IMR-90 (cell line): ENCODE data around the gene TRIM36. TPM values are rescaled to one million over a fixed set of nuclear protein-coding genes. Genes with fewer than 3 reads are reported as not detected.

ENCODE experiments used
- ATAC-seq: fragments of 200-7000 bp; cut with Tn5 transposase; 2 replicates; pipeline ENCODE4 v1.9.1; 2020; ENCODE audit warnings: low read depth, mild to moderate bottlenecking, moderate library complexity
- BruUV-seq: library from RNA; stranded (reverse); fragments of 400-500 nt; replicated peaks from 2 replicates; lab custom pipeline; 2021; lab: Mats Ljungman, UMichigan
- CTCF ChIA-PET: fragments of 300-600 bp; formaldehyde crosslinking; extraction: SDS; loops from one replicate; lab custom pipeline; 2021; ENCODE audit warnings: antibody characterized with exemption; lab: Yijun Ruan, JAX
- POLR2A ChIA-PET: fragments of 300-600 bp; sonication (Branson Sonifier 250); formaldehyde crosslinking; loops from one replicate; lab custom pipeline; 2022; ENCODE audit warnings: antibody characterized with exemption; ENCODE audit not compliant: unreplicated experiment; lab: Charles Lee
- DNase-seq: peaks from one replicate; pipeline ENCODE4 v3.0.0; 2013
- H2AFZ ChIP-seq: replicated peaks from 2 replicates; pipeline ENCODE3; 2013; ENCODE audit warnings: low read length, mild to moderate bottlenecking; ENCODE audit not compliant: poor library complexity
- H2AK5ac ChIP-seq: 2 replicates; pipeline ENCODE4 v1.6.1; 2013; ENCODE audit warnings: low read depth, low read length, inconsistent platforms
- H2AK9ac ChIP-seq: replicated peaks from 2 replicates; pipeline ENCODE3; 2013; ENCODE audit warnings: mild to moderate bottlenecking, low read depth, low read length, moderate library complexity; ENCODE audit not compliant: poor library complexity
- H2BK120ac ChIP-seq: 2 replicates; pipeline ENCODE4 v1.6.1; 2013; ENCODE audit warnings: low read depth, low read length, inconsistent platforms
- H2BK15ac ChIP-seq: 3 replicates; pipeline ENCODE4 v1.6.1; 2013; ENCODE audit warnings: low read depth, low read length, inconsistent platforms
- H2BK20ac ChIP-seq: 2 replicates; pipeline ENCODE4 v1.6.1; 2013; ENCODE audit warnings: low read depth, mild to moderate bottlenecking, inconsistent platforms, low read length, moderate library complexity
- H2BK5ac ChIP-seq: 2 replicates; pipeline ENCODE4 v1.6.1; 2013; ENCODE audit warnings: mild to moderate bottlenecking, low read depth, low read length, inconsistent platforms; ENCODE audit not compliant: poor library complexity, severe bottlenecking
- H3K14ac ChIP-seq: replicated peaks from 2 replicates; pipeline ENCODE4 v1.6.1; 2013; ENCODE audit warnings: low read depth, low read length, inconsistent platforms
- H3K18ac ChIP-seq: 2 replicates; pipeline ENCODE4 v1.6.1; 2013; ENCODE audit warnings: low read depth, low read length, control low read depth
- H3K23ac ChIP-seq: 2 replicates; pipeline ENCODE4 v1.6.1; 2013; ENCODE audit warnings: low read depth, low read length, inconsistent platforms
- H3K27ac ChIP-seq: 2 replicates; pipeline ENCODE4 v1.5.1; 2013; ENCODE audit warnings: mild to moderate bottlenecking, control low read depth, low read length; ENCODE audit not compliant: insufficient read depth
- H3K27me3 ChIP-seq: 2 replicates; pipeline ENCODE4 v1.6.1; 2013; ENCODE audit warnings: low read length; ENCODE audit not compliant: control insufficient read depth, insufficient read depth
- H3K36me3 ChIP-seq: 2 replicates; pipeline ENCODE4 v1.6.1; 2013; ENCODE audit warnings: low read length, mixed read lengths; ENCODE audit not compliant: control insufficient read depth, insufficient read depth
- H3K4ac ChIP-seq: 2 replicates; pipeline ENCODE4 v1.6.1; 2013; ENCODE audit warnings: low read depth, low read length, inconsistent platforms
- H3K4me1 ChIP-seq: 2 replicates; pipeline ENCODE4 v1.6.1; 2013; ENCODE audit warnings: low read length, mixed read lengths; ENCODE audit not compliant: control insufficient read depth, insufficient read depth
- H3K4me2 ChIP-seq: 2 replicates; pipeline ENCODE4 v1.6.1; 2013; ENCODE audit warnings: low read depth, mild to moderate bottlenecking, control low read depth, low read length, moderate library complexity
- H3K4me3 ChIP-seq: 2 replicates; pipeline ENCODE4 v1.5.1; 2013; ENCODE audit warnings: low read depth, mild to moderate bottlenecking, control low read depth, low read length, moderate library complexity; ENCODE audit not compliant: insufficient read depth
- H3K56ac ChIP-seq: 2 replicates; pipeline ENCODE4 v1.6.1; 2013; ENCODE audit warnings: low read length, inconsistent platforms; ENCODE audit not compliant: insufficient read depth; ENCODE audit errors: extremely low read depth
- H3K79me1 ChIP-seq, 2 experiments: 2 replicates each; pipeline ENCODE4 v1.6.1; 2013; ENCODE audit warnings: low read length in 2 of 2, inconsistent platforms in 1 of 2, low read depth in 1 of 2
- H3K9ac ChIP-seq: 2 replicates; pipeline ENCODE4 v1.6.1; 2013; ENCODE audit warnings: low read depth, low read length, control low read depth
- H3K9me1 ChIP-seq: 2 replicates; pipeline ENCODE4 v1.6.1; 2013; ENCODE audit warnings: low read length, inconsistent platforms; ENCODE audit not compliant: insufficient read depth
- H3K9me3 ChIP-seq: 2 replicates; pipeline ENCODE4 v1.6.1; 2013; ENCODE audit warnings: low read length; ENCODE audit not compliant: control insufficient read depth, insufficient read depth
- H4K20me1 ChIP-seq: 2 replicates; pipeline ENCODE4 v1.6.1; 2013; ENCODE audit warnings: low read length, inconsistent platforms; ENCODE audit not compliant: insufficient read depth
- H4K5ac ChIP-seq: 2 replicates; pipeline ENCODE4 v1.6.1; 2013; ENCODE audit warnings: mild to moderate bottlenecking, low read depth, low read length, control low read depth
- H4K8ac ChIP-seq, 2 experiments: 2 replicates each; pipeline ENCODE4 v1.6.1; 2013; ENCODE audit warnings: low read depth in 2 of 2, low read length in 2 of 2, control low read depth in 1 of 2, inconsistent platforms in 1 of 2
- H4K91ac ChIP-seq: 2 replicates; pipeline ENCODE4 v1.6.1; 2013; ENCODE audit warnings: low read depth, low read length, inconsistent platforms; ENCODE audit not compliant: insufficient read depth
- BHLHE40 ChIP-seq: fragments of 150-350 bp; IDR thresholded peaks from 2 replicates; pipeline ENCODE4 v1.6.1; 2016; ENCODE audit warnings: mild to moderate bottlenecking, low read depth, low read length
- CEBPB ChIP-seq: IDR thresholded peaks from 2 replicates; pipeline ENCODE4 v1.6.1; 2012; ENCODE audit warnings: low read depth, low read length, improper control_type of control experiment
- CHD1 ChIP-seq: IDR thresholded peaks from 2 replicates; pipeline ENCODE4 v1.6.1; 2012; ENCODE audit warnings: low read depth, low read length, improper control_type of control experiment
- CTCF ChIP-seq: conservative IDR thresholded peaks from 2 replicates; pipeline ENCODE4 v1.5.1; 2012; ENCODE audit warnings: mild to moderate bottlenecking, low read depth, low read length, improper control_type of control experiment
- ELK1 ChIP-seq: fragments of 150-350 bp; IDR thresholded peaks from 2 replicates; pipeline ENCODE4 v1.6.1; 2016; ENCODE audit warnings: low read depth, mild to moderate bottlenecking, low read length, moderate library complexity, borderline replicate concordance
- FOS ChIP-seq: fragments of 150-350 bp; IDR thresholded peaks from 2 replicates; pipeline ENCODE4 v1.6.1; 2016; ENCODE audit warnings: low read depth, low read length
- MAFK ChIP-seq: IDR thresholded peaks from 2 replicates; pipeline ENCODE4 v1.6.1; 2012; ENCODE audit warnings: low read depth, low read length, improper control_type of control experiment
- MAZ ChIP-seq: IDR thresholded peaks from 2 replicates; pipeline ENCODE4 v1.6.1; 2012; ENCODE audit warnings: low read depth, mild to moderate bottlenecking, low read length, improper control_type of control experiment, moderate library complexity, borderline replicate concordance
- MXI1 ChIP-seq: IDR thresholded peaks from 2 replicates; pipeline ENCODE4 v1.6.1; 2012; ENCODE audit warnings: low read depth, mild to moderate bottlenecking, low read length, moderate library complexity, borderline replicate concordance
- NFE2L2 ChIP-seq: fragments of 150-350 bp; IDR thresholded peaks from 2 replicates; pipeline ENCODE4 v1.6.1; 2016; ENCODE audit warnings: low read depth, mild to moderate bottlenecking, low read length
- POLR2A ChIP-seq: IDR thresholded peaks from 2 replicates; pipeline ENCODE4 v1.6.1; 2012; ENCODE audit warnings: mild to moderate bottlenecking, low read depth, low read length
- RAD21 ChIP-seq: IDR thresholded peaks from 2 replicates; pipeline ENCODE4 v1.6.1; 2012; ENCODE audit warnings: low read length, improper control_type of control experiment
- RCOR1 ChIP-seq: IDR thresholded peaks from 2 replicates; pipeline ENCODE4 v1.6.1; 2012; ENCODE audit warnings: mild to moderate bottlenecking, low read length, improper control_type of control experiment; ENCODE audit not compliant: insufficient replicate concordance
- RFX5 ChIP-seq: IDR thresholded peaks from 2 replicates; pipeline ENCODE4 v1.8.0; 2012; ENCODE audit warnings: low read depth, mild to moderate bottlenecking, low read length, moderate library complexity
- SMC3 ChIP-seq: fragments of 150-350 bp; IDR thresholded peaks from 2 replicates; pipeline ENCODE4 v1.6.1; 2016; ENCODE audit warnings: low read depth, mild to moderate bottlenecking, antibody characterized with exemption, low read length, moderate library complexity
- USF2 ChIP-seq: fragments of 150-350 bp; IDR thresholded peaks from 2 replicates; pipeline ENCODE4 v1.6.1; 2017; ENCODE audit warnings: mild to moderate bottlenecking, antibody characterized with exemption, low read length, low read depth
- dilution Hi-C: fragments of 300-500 bp; cut with HindIII; formaldehyde crosslinking; loops from one replicate; pipeline ENCODE4 v1.14.3; 2018; ENCODE audit warnings: low sequenced_read_pairs; ENCODE audit not compliant: unreplicated experiment
- in situ Hi-C: fragments of 300-500 bp; cut with MboI; formaldehyde crosslinking; loops from 3 replicates; pipeline ENCODE4 v1.14.3; 2019; ENCODE audit warnings: low sequenced_read_pairs, inconsistent platforms, mixed read lengths
- intact Hi-C: fragments of 100-400 bp; cut with micrococcal nuclease; formaldehyde crosslinking; loops from 2 replicates; pipeline ENCODE4 v1.10.0; 2022
- polyA plus RNA-seq, 3 experiments: library from polyadenylated mRNA; depleted of rRNA; stranded (reverse); fragments of >200 nt; gene quantifications; 2 replicates each; pipeline ENCODE4 v1.2.3, GENCODE V29; 2012; ENCODE audit warnings: low replicate concordance in 1 of 3
- total RNA-seq: library from RNA; depleted of rRNA; stranded (reverse); fragments of >200 nt; gene quantifications from 2 replicates; pipeline ENCODE4 v1.2.3, GENCODE V29; 2012

The TRIM36 gene
- total and polyA plus RNA-seq, 2 of the 4 experiments (the other 2 are of a cell fraction) = 0.10 to 0.18 TPM

GRCh38 chr5:115116001-115116400 is 53.7 kb downstream of the TRIM36 start:
- TF ChIP-seq POLR2A (no peak), MXI1 (no peak), MAZ (no peak), USF2 (no peak), CEBPB (no peak), RFX5 (no peak), NFE2L2 (no peak), BHLHE40 (no peak), SMC3 (no peak), ELK1 (no peak), CHD1 (no peak), FOS (no peak), MAFK (no peak), RCOR1 (no peak), CTCF (no peak), RAD21 (no peak)
- POLR2A ChIA-PET = no interaction called here
- no peaks in the 10 kb centered on the region for H3K36me3 ChIP-seq
- H4K8ac ChIP-seq = no peak overlapping the region
- no peak overlapping the region for H2AK9ac ChIP-seq
- H3K4ac ChIP-seq = no peak overlapping the region
- H3K4me2 ChIP-seq = no peak overlapping the region
- no peaks in the 10 kb centered on the region for H3K79me1 ChIP-seq
- no peak overlapping the region for H4K91ac ChIP-seq
- H2BK15ac ChIP-seq = no peak overlapping the region
- no peak overlapping the region for H4K5ac ChIP-seq
- H3K9me3 ChIP-seq = no peaks in the 10 kb centered on the region
- H3K27ac ChIP-seq = no peak overlapping the region
- ATAC-seq (no peak), DNase-seq (no peak)
- H3K23ac ChIP-seq = no peak overlapping the region
- no peak overlapping the region for H3K9ac ChIP-seq
- no peak overlapping the region for H3K18ac ChIP-seq
- H2BK5ac ChIP-seq = no peak overlapping the region
- no peaks in the 10 kb centered on the region for H3K4me1 ChIP-seq
- H3K4me3 ChIP-seq = no peak overlapping the region
- no peaks in the 10 kb centered on the region for H4K20me1 ChIP-seq
- H3K56ac ChIP-seq = no peak overlapping the region
- H3K27me3 ChIP-seq = no peaks in the 10 kb centered on the region
- dilution Hi-C loops = no loop called here
- intact Hi-C loops = no loop called here
- no peak overlapping the region for H2BK20ac ChIP-seq
- in situ Hi-C loops = no loop called here
- H2AFZ ChIP-seq = no peak overlapping the region
- H3K9me1 ChIP-seq = no peaks in the 10 kb centered on the region
- CTCF ChIA-PET = interaction anchor here (0.6 kb wide), 1 partner anchor 292 kb away, joined by 3 read pairs; no protein-coding TSS in a partner anchor
- no peak overlapping the region for H3K14ac ChIP-seq
- BruUV-seq = no TSS peak
- no peak overlapping the region for H2BK120ac ChIP-seq
- no peak overlapping the region for H2AK5ac ChIP-seq
